SH-SY5Y (cell line): ENCODE data around the gene ADAMTSL3.

Source experiments
- GATA2 ChIP-seq: IDR thresholded peaks from 2 replicates; pipeline ENCODE4 v1.6.1; 2011; ENCODE audit warnings: mild to moderate bottlenecking, low read depth, low read length
- GATA3 ChIP-seq: IDR thresholded peaks from 2 replicates; pipeline ENCODE4 v1.6.1; 2011; ENCODE audit warnings: low read depth, mild to moderate bottlenecking, low read length, moderate library complexity

ADAMTSL3 gene

DNA sequence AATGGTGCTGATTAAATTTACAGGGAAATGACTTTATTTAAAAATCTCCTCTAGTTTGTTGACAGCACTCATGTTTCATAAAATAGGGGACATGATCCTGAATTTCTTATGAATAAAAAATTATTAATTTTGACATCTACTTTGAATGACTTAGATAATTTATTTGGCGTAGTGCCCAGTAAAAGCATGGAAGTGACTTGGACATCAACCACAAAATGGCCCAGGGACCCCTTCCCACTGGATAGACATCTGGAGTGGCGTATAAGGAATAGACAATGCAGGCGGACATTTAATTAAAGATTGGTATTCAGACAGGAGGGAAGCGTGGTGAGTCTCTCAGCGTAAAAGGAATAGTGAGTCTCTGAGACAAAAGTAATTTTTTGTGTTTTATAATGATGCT, 79.8 kb downstream of the ADAMTSL3 start:
- TF ChIP-seq GATA2, result no peak
- no peak for TF ChIP-seq GATA3

GRCh38 chr15:83734487-83734886, 80.6 kb downstream of the ADAMTSL3 start:
- TF ChIP-seq GATA3 (no peak), GATA2 (no peak)

- TF ChIP-seq GATA2 (no peak), GATA3 (no peak)
Observed at GRCh38 chr15:83739629-83740028, 85.7 kb downstream of the ADAMTSL3 start.

DNA sequence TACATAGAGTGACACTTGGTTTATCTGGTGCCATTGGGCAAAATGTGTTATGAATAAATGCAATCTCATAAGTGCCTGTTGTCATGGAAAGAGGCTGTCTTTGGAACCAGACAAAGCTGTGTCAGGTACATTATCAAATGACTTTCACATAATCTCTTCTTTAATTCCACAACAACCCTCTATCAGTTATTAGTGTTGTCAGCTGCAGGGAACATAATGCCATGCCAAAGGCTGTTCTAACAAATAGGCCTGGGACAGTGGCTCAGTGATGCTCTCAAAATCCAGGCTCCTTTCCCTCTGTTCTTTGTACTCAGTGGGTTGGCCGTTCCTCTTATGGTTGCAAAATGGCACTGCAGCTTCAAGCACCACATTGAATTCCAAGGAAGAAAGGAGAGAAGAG, 91.8 kb downstream of the ADAMTSL3 start:
- TF ChIP-seq GATA2 (no peak), GATA3 (no peak)

DNA sequence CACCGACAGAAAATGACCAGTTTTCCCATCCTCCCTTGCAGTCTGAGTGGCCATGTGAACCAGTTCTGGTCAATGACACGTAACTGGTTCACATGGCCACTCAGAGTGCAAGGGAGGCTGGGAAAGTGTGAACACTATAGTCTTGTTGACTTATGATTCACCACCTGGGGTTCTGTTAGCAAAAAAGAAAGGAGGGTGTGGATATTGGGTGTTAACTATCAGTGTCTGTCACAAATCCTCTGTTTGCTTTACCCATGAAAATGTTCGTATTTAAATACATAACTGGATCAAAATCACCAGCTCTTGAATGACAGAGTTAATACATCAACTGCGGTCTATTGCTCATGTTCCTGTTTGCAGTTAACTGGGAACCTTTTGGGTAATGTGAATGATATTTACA, 92.3 kb downstream of the ADAMTSL3 start:
- TF ChIP-seq GATA3, result no peak
- TF ChIP-seq GATA2, result no peak

- TF ChIP-seq GATA2 (no peak), GATA3 (no peak)
Observed at GRCh38 chr15:83747050-83747717, 93.3 kb downstream of the ADAMTSL3 start.

GRCh38 chr15:83747718-83748110, 93.8 kb downstream of the ADAMTSL3 start:
- TF ChIP-seq GATA3 (no peak), GATA2 (no peak)

DNA sequence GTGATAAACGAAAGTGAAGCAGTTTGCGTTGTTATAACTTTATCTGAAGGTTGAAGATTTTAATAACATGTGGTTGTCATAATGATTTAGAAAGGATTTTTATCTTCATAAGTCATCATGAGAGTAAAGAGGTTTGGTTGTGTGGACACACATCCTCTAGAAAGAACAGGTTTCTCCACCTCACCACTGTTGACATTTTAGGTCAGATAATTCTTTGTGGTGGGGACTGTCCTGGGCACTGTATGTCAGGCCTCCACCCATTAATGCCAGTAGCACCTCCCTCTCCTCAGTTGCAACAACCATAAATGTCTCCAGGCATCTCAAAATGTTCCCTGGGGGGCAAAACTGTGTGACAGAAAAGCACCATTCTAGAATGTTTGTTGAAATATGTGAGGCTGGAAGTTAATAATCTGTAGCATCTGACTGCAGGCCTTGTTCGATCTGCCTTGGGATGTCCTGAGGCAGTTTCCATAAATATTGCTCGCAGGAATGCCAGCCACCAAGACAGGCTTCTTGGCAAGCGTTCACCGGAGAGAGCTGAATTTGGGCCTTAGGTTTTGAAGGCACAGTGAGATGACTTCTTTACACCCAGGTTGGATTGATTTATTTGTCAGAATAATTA, 100.1 kb downstream of the ADAMTSL3 start:
- TF ChIP-seq GATA2 (no peak), GATA3 (no peak)

GRCh38 chr15:83762367-83762766, 108.4 kb downstream of the ADAMTSL3 start:
- TF ChIP-seq GATA3, result no peak

DNA sequence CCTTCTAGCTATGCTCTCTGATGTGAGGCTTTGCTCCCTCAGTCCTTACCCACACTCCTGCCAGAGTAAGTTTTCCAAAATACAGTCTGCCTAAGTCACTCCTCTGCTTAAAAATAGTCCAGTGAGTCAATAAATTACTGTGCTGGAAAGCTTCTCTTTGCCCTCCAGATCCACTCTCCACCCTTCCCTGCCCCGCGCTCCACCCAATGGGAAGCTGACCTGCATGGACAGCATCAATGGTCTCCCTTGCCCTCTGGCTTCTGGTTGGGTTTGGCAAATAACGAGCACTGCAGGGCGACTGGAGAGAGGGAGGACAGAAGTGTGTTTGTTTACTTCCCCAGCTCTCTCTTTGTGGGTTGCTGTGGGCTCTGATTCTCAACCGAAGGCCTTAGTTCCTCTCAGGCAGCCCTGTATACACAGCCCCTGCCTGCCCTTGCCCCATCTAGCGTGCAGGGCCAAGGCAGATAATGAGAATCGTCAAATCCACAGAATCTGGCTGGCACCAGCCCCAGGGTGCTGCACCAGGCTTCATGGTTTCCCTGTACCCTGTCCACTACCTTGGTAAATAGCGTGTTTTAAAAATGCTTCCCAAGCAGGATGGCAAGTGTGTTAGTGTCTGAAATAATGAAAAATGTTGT, 110.4 kb downstream of the ADAMTSL3 start:
- TF ChIP-seq GATA2 (no peak), GATA3 (no peak)

DNA sequence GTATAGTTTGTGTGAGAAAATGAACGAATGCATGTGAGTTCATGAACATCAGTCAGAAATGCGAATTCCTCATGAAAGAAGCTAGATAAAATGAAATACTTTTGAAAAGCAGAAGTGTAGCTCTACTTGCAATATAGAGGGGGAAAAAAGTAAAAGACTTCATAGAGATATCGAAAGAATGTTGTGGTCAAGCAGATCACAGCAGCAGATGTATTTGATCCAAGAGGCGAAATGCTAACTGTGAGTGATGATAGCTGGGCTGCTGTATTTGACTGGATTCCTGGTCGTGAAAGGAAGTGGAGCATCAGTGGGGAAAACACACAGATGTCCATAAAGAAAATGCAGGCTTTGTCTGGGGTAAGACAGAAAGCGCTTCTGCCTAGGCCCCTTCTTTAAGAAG, 112.4 kb downstream of the ADAMTSL3 start:
- TF ChIP-seq GATA3 (no peak), GATA2 (no peak)

DNA sequence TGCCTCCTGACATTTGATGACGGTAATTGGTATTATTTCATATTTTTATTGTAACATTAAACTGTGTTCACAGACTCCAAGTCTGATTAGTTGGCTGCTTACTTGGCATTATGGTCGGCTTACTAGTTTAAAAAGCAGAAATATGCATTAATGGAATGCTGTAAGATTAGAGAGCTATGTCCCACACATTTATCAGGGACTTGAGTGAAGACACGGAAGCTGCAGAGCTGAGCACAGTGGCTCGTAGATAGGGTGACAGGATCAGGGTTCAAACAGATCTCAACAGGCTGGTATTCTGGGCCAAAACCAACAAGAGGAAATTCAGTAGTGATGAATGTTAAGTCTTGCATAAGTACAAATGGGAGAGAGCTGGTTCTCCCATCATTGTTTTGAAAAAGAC, 113.8 kb downstream of the ADAMTSL3 start:
- TF ChIP-seq GATA2 (no peak), GATA3 (no peak)

- no peak for TF ChIP-seq GATA2
- no peak for TF ChIP-seq GATA3
Observed at GRCh38 chr15:83769411-83769999, 115.6 kb downstream of the ADAMTSL3 start.

GRCh38 chr15:83775738-83776137, 121.8 kb downstream of the ADAMTSL3 start:
- TF ChIP-seq GATA2, result no peak
- no peak for TF ChIP-seq GATA3

- TF ChIP-seq GATA3, result no peak
- TF ChIP-seq GATA2, result no peak
Observed at GRCh38 chr15:83776986-83777385, 123.1 kb downstream of the ADAMTSL3 start.

DNA sequence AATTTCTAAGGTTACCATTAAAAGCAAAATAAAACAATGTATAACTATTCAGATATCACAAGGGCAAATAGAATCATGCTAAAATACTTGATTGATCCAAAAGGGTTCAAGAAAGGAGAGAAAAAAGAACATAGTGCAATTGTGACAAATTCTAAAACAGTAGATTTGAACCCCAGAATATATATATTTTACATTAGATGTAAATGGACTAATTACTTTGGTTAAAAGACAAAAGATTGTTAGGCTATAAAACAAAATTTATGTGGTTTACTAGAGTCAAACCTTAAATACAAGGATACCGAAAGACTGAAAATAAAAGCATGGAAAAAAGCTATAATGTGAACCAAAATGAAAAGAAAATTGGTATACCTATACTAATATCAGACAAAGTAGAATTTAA, 129.3 kb downstream of the ADAMTSL3 start:
- TF ChIP-seq GATA2, result no peak
- no peak for TF ChIP-seq GATA3
